Suprapubic skin (tissue), 4 donors: ENCODE results near the gene AGPAT1. TPM values are rescaled to one million over a fixed set of nuclear protein-coding genes. Genes with fewer than 3 reads are reported as not detected.

Source experiments
- DNase-seq, 2 donors: peaks; one replicate each; pipeline ENCODE4 v3.0.0-alpha.2; 2019; ENCODE audit warnings: low spot score in 2 of 2
- H3K27ac ChIP-seq: fragments of 200-600 bp; sonication (generic); one replicate; pipeline ENCODE4 v1.5.1; 2019
- H3K27me3 ChIP-seq: fragments of 200-600 bp; sonication (generic); one replicate; pipeline ENCODE4 v1.5.1; 2019
- H3K36me3 ChIP-seq: fragments of 200-600 bp; sonication (generic); one replicate; pipeline ENCODE4 v1.5.1; 2019
- H3K4me1 ChIP-seq: fragments of 200-600 bp; sonication (generic); one replicate; pipeline ENCODE4 v1.5.1; 2019
- H3K4me3 ChIP-seq: fragments of 200-600 bp; sonication (generic); one replicate; pipeline ENCODE4 v1.5.1; 2019; ENCODE audit warnings: mild to moderate bottlenecking
- H3K9me3 ChIP-seq: fragments of 200-600 bp; sonication (generic); one replicate; pipeline ENCODE4 v1.5.1; 2019
- EP300 ChIP-seq: sonication (generic); formaldehyde crosslinking; IDR thresholded peaks from one replicate; pipeline ENCODE4 v1.6.1; 2017; ENCODE audit warnings: antibody characterized with exemption
- POLR2A ChIP-seq, 2 donors: fragments of 450-650 bp; IDR thresholded peaks; one replicate each; pipeline ENCODE4 v1.6.1; 2017; ENCODE audit warnings: antibody characterized with exemption in 2 of 2, mild to moderate bottlenecking in 2 of 2, moderate library complexity in 2 of 2
- POLR2AphosphoS5 ChIP-seq, 3 donors: sonication (generic); formaldehyde crosslinking; IDR thresholded peaks; one replicate each; pipeline ENCODE4 v1.6.1; 2017; ENCODE audit warnings: antibody characterized with exemption in 3 of 3
- WGBS: methylation state at CpG from one replicate; pipeline ENCODE4 v1.1.5; 2018; 5-methylcytosine and 5-hydroxymethylcytosine counted together
- total RNA-seq, 4 donors: library from RNA; depleted of rRNA; stranded (reverse); fragments of >200 nt; gene quantifications; one replicate each; pipeline ENCODE4 v1.1.0, GENCODE V29; 2016
- TF ChIP-seq, protein P1 (sequence below), 2 donors: fragments of 200-600 bp in 1 of 2; fragments of 450-650 bp in 1 of 2; sonication (generic) in 1 of 2; IDR thresholded peaks; one replicate each; pipeline ENCODE4 v1.5.1; 2016 to 2019; ENCODE audit warnings: antibody characterized with exemption in 2 of 2, mild to moderate bottlenecking in 1 of 2, moderate library complexity in 1 of 2

Gene AGPAT1
- total RNA-seq, 4 donors from 2014 or later, result 30.4 to 68.9 (median 42.6) TPM

DNA sequence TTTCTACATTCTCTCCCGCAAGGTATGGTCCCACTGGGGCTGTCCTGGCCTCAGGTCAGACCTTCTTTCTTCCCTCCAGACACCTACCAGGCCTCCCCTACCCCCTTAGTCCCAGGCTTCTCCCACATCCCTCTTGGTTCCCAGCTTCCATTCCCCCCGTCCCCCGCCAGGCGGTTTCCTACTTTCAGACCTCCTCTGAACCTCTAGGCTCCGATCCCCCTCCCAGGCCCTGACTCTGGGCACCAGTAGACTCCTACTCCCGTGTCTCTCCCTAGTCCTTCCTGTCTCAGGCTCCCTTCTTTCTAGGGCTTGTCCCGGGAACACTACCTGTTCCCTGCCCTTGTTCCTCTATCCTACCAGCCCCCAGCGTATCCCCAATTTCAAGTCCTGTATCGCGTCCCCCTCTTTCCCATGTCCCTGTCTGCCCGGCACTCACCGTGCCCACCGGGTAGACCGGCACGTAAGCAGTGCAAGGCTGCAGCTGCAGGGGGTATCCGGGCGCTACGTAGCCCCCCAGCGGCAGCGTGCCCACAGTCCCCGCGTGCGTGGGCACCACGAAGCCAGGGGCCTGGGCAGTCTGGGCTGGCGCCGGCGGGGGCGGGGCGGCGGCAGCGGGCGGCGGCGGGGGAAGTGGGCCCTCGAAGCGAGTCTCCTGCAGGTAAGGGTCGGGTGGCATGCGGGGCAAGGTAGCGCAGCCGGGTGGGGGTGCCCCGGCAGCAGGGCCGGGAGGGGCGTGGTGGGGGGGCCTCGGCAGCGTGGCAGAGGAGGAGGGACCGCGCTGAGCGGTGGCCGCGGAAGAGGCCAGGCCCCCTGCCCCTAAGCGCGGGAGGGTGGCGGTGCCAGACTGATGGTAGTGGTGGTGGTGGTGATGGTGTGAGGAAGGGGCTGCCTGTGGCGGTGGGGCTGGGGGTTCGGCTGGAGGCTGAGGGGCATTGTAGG, 25.7 kb downstream of the AGPAT1 start:
- H3K9me3 ChIP-seq, result no peaks in the 10 kb centered on the region
- H3K36me3 ChIP-seq, result no peaks in the 10 kb centered on the region
- TF ChIP-seq, protein P1, sequence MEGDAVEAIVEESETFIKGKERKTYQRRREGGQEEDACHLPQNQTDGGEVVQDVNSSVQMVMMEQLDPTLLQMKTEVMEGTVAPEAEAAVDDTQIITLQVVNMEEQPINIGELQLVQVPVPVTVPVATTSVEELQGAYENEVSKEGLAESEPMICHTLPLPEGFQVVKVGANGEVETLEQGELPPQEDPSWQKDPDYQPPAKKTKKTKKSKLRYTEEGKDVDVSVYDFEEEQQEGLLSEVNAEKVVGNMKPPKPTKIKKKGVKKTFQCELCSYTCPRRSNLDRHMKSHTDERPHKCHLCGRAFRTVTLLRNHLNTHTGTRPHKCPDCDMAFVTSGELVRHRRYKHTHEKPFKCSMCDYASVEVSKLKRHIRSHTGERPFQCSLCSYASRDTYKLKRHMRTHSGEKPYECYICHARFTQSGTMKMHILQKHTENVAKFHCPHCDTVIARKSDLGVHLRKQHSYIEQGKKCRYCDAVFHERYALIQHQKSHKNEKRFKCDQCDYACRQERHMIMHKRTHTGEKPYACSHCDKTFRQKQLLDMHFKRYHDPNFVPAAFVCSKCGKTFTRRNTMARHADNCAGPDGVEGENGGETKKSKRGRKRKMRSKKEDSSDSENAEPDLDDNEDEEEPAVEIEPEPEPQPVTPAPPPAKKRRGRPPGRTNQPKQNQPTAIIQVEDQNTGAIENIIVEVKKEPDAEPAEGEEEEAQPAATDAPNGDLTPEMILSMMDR (IDR thresholded peaks at IDR 0.05), result no peak
- TF ChIP-seq POLR2A (IDR thresholded peaks at IDR 0.05) (no peak), POLR2AphosphoS5 (IDR thresholded peaks at IDR 0.05) (no peak), EP300 (no peak)
- H3K4me1 ChIP-seq, result peaks cover 40% of the 10 kb centered on the region
- no peak overlapping the region for H3K27ac ChIP-seq
- no peak for DNase-seq
- H3K27me3 ChIP-seq, result no peaks in the 10 kb centered on the region
- WGBS, result 65% methylated on average over 53 of the region's 55 CpGs
- H3K4me3 ChIP-seq, result no peak overlapping the region

DNA sequence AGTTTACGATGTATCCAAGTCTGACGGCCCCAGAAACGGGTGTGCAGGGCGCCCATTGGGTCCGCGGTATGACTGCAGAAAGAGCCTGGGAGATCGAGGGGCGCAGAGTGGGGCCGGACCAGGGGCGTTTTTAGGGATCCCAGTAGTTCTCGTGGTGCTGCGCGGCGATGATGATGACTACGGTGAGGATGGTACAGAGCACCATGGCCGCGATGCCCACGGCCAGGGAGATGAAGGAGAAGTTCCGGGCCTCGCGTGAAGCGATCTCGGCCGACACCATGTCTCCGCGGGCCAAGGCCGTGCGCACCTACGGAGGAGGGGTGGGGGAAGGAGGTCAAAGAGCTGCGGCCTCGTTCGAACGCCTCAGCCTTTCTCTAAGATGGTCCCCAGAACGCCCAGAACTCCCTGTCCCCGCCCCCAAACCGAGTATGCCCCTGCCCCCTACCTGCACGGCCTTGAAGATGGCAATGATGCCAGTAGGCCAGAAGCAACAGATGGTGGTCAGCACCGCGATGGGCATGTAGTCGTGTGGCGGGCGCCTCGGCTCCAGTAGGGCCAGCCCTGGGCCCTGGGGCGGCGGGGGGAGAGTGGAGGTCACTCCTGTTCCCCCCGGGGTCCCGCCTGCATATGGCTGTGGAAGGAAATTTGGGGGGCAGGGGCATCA, 26.7 kb downstream of the AGPAT1 start:
- no peaks in the 10 kb centered on the region for H3K9me3 ChIP-seq
- H3K4me1 ChIP-seq, result peaks cover 34% of the 10 kb centered on the region
- no peaks in the 10 kb centered on the region for H3K27me3 ChIP-seq
- TF ChIP-seq EP300 (no peak), POLR2A (IDR thresholded peaks at IDR 0.05) (no peak), POLR2AphosphoS5 (IDR thresholded peaks at IDR 0.05) (no peak)
- TF ChIP-seq, protein P1 (IDR thresholded peaks at IDR 0.05), result no peak
- no peak overlapping the region for H3K27ac ChIP-seq
- H3K4me3 ChIP-seq, result peak overlapping the region; percentile 49
- no peak for DNase-seq
- WGBS, result 52% methylated on average over 27 of the region's 47 CpGs
- H3K36me3 ChIP-seq, result no peaks in the 10 kb centered on the region

DNA sequence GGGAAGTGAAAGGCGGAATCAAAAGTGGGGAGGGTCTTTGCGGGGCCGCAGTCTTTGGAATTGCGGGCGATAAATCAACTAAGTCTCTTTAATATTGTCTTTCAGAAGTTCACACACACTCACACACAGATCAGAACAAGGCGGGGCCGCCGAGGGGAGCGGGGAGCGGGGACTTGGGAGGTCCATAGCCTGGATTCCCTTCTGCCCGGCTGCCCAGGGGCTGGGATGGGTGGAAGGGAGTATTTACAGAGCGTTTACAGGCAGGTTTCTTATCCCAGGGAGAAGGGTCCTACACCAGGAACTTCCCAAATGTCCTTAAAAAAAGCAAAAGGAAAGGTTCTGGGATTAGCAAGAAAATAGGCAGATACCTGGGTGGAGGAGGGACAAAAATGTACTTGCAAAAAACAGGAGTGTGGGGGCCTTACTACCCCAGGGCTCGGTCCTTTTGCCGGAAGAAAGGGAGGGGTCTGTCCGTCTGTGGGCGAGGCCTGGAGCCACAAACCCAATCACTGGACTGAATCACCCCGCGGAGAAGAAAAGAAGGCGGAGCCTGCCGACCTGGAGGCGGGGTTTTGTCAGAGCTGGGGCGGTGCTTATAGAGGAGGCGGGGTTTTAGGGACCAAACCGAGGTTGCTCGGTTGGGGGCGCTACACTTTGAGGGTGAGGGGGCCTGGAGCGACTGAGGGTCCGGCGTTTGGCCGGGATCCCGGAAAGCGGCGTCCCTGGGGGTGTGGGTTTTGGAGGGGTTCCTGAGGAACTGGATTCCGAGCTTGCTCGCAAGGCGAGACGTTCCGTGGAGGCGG, 27.4 kb downstream of the AGPAT1 start:
- Histone ChIP-seq H3K4me3 (peak overlapping the region; percentile 49), H3K4me1 (peaks cover 32% of the 10 kb centered on the region), H3K9me3 (no peaks in the 10 kb centered on the region), H3K36me3 (no peaks in the 10 kb centered on the region), H3K27me3 (no peaks in the 10 kb centered on the region), H3K27ac (no peak overlapping the region)
- DNase-seq, result peak; percentile 86 to 88
- TF ChIP-seq POLR2A (IDR thresholded peaks at IDR 0.05), result no peak
- TF ChIP-seq, protein P1 (IDR thresholded peaks at IDR 0.05), result peak; percentile 3 to 23
- whole genome bisulfite sequencing, result 27% methylated on average over 39 of the region's 39 CpGs

DNA sequence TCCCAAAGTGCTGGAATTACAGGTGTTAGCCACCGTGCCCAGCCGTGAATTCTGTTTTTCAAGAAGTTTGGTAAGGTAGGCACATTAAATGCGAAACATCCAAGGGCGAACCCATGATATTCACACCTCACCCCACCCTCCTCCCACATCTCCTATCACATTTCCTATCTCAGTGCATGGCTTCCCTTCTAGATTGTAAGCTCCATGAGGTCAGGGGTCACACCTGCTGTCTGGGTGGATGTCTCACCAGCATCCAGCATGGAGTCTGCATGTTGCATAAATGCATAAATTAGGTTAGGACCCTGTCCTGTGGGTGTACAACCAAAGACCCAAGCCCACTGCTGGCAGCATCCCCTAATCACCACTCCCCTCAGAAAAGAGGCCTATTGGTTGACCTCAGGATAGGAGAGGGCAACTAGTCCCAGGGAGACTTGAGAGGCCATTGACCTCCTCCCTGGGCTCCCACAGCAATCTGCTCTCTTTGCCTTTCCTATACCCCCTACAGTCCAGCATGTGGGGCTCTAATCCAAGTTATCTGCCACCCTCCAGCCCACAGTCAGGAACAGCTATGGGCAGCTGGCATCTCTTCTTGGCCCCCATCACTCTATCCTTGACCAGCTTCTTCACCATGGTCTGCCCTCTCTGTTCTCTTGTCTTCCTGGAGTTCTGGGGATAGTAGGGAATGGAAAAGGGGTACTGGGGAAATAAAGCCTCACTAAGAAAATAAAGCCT, 28.3 kb downstream of the AGPAT1 start:
- TF ChIP-seq, protein P1 (IDR thresholded peaks at IDR 0.05), result no peak
- TF ChIP-seq EP300 (no peak), POLR2AphosphoS5 (IDR thresholded peaks at IDR 0.05) (no peak), POLR2A (IDR thresholded peaks at IDR 0.05) (no peak)
- Histone ChIP-seq H3K4me1 (peaks cover 23% of the 10 kb centered on the region), H3K9me3 (no peaks in the 10 kb centered on the region), H3K27ac (no peak overlapping the region), H3K36me3 (no peaks in the 10 kb centered on the region), H3K4me3 (peak overlapping the region; percentile 49), H3K27me3 (no peaks in the 10 kb centered on the region)
- no peak for DNase-seq
- 81% methylated on average over 4 of the region's 4 CpGs for WGBS
